Fibroblast of upper back skin (primary cell): ENCODE results near the gene BCL6B.
"Not testable (repeated sequence)": the region's sequence is repeated elsewhere in the genome, so short reads cannot be mapped to it uniquely, and the experiment has no call there.

ENCODE experiments used
- DNase-seq: peaks from one replicate; pipeline ENCODE4 v3.0.0-alpha.2; 2013

The BCL6B gene, protein sequence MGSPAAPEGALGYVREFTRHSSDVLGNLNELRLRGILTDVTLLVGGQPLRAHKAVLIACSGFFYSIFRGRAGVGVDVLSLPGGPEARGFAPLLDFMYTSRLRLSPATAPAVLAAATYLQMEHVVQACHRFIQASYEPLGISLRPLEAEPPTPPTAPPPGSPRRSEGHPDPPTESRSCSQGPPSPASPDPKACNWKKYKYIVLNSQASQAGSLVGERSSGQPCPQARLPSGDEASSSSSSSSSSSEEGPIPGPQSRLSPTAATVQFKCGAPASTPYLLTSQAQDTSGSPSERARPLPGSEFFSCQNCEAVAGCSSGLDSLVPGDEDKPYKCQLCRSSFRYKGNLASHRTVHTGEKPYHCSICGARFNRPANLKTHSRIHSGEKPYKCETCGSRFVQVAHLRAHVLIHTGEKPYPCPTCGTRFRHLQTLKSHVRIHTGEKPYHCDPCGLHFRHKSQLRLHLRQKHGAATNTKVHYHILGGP

DNA sequence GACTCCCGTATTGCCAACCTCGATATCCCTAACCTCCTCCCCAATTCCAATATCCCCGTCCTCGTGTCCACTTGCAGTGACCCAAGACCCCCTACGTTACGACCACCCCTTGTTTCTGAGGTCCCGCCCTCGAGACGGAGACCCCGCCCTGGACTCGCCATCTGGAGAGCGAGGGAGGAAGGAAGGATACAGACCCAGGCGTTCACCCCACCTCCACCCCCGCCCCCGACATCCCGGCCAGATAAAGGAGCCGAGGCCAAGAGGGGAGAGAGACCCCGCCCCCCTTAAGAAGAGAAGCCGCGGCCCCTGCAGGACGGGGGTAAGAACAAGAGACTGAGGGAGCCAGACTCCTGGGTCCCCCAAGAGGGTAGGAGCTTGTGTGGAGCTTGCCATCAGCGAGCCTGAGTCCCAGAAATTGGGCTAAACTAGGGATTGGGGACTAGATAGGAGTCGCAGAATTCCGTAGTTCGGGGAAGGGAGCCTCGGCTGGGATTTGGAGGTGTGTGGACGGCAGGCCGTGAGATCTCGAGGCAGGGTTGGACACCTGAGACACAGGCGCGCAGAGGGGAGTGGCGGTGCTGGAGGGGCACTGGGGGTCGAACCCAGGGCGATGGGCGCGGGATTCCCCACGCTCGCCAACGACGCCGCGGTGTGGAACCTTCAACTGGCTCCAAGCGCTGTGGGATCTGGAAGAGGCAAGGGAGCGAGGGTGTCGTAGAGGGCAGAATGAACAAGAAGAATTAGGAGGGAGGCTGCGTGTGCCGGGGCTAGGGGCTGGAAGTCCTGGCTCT, at the start of gene BCL6B:
Gene BCL6B (plus strand): TSS at position 270 of the 791 bp plus-strand sequence. CDS start 622 bp downstream, outside the sequence.
- no peak for DNase-seq

DNA sequence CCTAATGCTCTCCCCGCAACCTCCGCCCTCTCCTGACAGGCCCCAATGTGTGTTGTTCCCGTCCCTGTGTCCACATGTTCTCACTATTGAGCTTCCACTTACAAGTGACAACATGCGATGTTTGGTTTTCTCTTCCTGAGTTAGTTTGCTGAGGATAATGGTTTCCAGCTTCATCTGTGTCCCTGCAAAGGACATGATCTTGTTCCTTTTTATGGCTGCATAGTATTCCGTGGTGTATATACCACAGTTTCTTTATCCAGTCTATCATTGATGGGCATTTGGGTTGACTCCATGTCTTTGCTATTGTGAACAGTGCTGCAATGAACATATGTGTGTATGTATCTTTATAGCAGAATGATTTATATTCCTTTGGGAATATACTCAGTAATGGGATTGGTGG, 43.4 kb upstream of the BCL6B start:
- DNase-seq, result not testable (repeated sequence)

DNA sequence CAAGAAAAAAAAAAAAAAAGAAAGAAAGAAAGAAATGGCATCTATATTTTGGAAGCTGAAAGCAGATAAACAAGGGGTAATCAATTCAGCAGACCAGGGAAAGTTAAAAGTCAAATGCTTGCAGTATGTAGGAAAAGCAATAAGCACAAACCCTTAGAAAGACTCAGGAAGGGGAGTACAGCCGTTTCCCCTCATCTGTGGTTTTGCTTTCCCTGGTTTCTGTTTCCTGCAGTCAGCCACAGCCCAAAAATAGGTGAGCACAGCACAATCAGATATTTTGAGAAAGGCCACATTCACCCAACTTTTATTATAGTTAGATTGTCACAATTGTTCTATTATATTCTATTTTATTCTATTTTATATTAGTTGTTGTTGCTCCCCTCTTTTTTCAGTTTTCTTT, 41.4 kb upstream of the BCL6B start:
- DNase-seq, result no peak

DNA sequence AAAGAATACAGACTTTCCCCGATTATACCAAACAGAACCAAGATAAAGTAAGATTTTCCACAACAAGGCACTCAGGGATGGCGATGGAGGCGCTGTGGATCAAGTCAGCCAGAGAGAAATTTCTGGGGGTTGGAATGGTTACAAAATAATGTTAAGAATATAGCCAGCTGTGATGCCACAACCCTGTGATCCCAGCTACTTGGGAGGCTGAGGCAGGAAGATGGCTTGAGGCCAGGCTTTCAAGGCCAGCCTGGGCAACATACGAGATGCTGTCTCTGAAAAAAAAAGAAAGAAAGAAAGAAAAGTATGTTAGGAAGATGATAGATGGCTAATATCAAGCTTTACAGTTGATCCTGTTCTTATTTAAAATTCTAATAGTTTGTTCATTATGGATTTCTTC, 37.6 kb upstream of the BCL6B start:
- DNase-seq, result no peak

DNA sequence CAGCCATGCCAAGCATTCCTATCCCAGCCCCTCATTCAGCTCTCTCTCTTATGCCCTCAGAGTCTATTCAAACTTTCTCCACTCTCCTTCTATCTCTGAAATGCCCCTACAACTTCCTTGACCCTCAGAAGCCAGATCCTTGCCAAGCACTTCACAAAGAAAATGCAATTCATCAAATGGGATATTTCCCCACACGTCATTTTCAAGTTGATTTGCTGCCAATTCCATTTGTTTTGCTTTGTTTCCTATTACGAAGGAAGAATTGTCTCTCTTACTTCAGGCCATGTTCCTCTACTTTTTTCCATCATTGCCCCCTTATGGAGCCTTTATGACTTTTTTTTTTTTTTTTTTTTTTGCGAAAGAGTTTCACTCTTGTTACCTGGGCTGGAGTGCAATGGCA, 36.2 kb upstream of the BCL6B start:
- DNase-seq, result no peak

DNA sequence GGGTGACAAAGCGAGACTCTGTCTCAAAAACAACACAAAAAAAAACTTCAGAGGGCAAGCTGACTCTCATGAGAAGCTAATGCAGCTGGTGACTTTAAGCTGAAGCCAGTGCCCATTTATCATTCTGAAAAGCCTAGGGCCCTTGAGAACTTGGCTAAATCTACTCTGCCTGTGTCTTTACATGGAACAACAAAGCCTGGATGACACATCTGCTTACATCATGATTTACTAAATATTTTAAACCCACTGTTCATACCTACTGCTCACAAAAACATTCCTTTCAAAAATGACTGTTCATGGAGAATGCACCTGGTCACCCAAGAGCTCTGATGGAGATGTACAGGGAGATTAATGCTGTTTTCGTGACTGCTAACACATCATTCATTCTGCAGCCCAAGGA, 33.1 kb upstream of the BCL6B start:
- no peak for DNase-seq

DNA sequence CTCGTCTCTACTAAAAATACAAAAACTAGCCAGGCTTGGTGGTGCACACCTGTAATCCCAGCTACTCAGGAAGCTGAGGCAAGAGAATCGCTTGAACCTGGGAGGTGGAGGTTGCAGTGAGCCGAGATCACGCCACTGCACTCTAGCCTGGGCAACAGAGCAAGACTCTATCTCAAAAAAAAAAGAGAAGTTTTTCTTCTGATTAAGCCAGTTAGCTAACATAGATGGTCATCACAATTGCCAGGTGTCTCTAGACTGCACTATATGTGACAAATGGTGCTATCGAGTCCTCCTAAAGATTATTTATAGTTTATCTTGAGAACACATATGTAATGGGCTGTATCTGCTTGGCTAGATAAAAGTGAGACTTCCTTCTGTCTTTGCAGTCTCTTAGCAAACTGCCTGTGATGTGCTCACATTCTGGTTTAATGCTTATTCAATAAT, 29.2 kb upstream of the BCL6B start:
- DNase-seq, result not testable (repeated sequence)

DNA sequence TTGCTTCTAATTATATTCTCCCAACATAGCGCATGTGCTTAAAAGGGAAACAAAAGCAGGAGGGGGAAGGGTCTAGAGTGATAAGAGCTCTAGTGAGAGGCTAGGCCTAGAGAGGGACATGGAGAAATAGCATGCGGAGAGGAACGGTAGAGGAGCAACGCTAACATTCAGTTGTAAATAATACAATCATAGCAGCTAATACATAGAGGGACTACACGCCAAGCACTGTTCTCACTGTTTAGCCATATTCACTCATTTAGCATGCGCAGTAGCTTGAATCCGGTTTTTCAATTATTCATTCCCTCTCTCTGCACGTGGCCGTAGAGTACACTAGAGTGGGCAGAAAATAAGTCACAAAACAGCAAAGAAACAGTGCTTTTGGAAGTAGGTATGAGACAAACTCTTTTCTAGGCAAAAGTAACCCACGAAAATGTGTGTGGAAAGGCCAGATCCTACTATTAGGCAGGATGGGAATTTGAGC, 28.7 kb upstream of the BCL6B start:
- DNase-seq, result no peak

DNA sequence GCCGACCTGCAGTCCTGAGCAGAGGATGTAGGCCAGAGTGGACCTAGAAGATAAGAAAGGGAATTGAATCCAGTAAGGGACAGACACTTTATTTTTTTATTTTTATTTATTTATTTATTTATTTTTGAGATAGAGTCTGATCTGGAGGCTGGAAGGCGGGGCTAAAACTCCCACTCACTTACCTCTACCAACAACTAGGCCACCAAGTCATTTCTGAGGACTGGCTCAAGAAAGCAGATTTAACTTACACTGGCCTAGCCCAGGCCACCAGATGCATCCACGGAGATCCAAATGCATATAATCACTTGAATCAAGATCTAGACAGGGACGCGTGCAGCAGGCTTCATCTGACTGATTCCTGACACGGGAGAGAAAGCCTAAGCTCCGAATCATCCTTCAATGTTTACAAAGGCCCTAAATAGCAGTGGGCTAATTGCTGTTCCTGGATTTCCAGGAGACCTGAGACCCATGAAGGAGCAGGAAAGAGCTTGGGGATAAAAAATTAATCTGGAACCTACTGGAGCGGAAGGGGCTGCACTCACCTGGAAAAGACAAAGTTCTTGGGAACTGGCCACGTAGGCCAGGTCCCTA, 28.1 kb upstream of the BCL6B start:
- DNase-seq, result peak; percentile 48

DNA sequence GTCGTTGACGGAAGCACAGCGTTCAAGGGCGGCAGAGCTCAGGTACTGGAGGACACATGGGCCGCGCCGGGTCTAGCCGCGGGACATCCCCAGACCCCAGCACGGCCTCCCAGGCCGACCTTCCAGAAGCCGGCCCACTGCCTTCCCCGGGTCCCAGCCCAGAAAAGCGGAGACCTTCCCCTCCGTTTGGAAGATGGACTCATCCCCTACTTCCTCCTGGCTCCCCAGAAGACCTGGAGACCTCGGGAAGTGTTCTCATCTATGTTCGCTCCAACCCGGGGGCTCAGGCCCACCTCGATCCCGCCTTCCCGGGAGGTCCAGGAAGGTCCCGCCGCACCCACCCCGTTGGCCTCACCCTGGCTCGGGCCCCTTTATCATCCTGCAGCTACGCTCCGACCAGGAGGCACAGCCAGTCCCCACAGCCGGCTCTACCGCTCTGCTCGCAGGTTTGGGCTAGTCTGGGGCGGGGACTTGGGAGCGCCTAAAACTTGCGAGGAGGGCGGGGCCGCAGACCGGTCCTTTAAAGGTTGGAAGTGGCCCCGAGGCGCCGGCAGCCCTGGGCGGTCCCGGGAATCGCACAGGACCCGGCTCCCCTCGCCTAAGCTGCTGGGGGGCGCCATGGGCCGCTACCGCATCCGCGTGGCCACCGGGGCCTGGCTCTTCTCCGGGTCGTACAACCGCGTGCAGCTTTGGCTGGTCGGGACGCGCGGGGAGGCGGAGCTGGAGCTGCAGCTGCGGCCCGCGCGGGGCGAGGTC, 27.2 kb upstream of the BCL6B start, which contains the start of gene ALOX12:
Gene ALOX12 (plus strand): TSS at position 550 of the 756 bp plus-strand sequence. CDS start 69 bp downstream, at position 619.
- no peak for DNase-seq

DNA sequence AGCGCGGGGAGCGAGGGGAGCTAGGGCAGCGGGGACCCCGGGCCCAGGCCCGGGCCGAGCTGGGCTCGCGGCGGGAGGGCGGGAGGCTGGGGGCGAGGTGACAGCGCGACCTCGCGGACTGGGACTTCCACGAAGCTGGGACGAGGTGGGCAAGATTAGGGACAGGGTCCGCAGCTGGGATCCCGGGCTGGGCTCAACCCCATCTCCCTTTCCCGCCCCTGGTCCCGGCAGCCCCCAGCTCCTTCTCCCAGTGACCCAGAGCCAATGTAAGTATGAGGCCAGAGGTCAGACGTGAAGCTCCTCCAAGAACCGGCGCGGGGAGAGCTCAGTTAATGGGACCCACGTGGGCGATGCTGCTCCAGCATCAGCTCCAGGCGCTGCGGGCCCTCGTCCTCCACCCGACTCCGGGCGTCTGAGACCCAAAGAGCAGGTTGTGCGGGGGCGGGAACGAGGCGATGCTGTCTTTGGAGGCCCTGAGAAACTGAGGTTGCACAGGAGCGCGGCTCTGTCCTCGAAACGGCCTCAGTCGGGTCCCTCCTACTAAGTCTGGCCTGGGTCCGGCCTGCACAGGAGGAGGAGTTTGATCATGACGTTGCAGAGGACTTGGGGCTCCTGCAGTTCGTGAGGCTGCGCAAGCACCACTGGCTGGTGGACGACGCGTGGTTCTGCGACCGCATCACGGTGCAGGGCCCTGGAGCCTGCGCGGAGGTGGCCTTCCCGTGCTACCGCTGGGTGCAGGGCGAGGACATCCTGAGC, 26.4 kb upstream of the BCL6B start:
- no peak for DNase-seq

DNA sequence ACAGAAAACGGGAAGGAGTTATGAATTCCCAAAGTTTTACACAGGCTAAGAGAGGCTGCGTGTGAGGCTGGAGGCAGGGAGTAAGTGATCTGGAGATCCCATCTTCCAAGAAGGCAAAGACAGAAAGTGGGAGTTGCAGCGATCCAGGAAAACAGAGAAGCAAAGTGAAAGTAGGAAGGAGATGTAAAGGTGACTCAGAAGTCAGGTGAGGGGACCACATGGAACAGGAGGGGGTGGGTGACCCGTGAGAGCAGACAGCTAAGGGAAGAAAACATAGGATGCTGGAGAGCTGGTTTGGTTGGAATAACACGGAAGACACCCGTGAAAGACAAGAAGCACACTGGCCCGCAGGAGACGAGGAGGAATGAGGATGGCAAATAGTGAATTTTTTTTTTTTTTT, 25.7 kb upstream of the BCL6B start:
- DNase-seq, result no peak

DNA sequence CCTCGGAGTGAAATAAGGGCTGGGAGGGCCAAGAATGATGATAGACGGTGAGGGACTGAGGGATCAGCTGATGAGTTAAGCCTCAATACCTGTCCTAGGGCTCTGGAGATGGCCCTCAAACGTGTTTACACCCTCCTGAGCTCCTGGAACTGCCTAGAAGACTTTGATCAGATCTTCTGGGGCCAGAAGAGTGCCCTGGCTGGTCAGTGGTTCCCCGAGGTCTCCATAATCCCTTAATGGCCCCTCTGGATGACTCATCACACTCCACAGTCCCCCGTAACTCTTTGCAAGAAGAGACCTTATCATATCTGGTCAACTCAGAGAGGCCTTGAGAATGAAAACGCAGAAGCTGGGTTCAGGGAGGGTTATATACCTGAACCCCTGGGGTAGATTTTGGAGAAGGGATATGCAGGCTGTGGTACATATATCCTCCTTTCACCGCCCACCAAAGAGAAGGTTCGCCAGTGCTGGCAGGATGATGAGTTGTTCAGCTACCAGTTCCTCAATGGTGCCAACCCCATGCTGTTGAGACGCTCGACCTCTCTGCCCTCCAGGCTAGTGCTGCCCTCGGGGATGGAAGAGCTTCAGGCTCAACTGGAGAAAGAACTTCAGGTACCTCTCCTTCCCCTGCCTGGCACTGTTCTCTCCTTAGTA, 23.9 kb upstream of the BCL6B start:
- no peak for DNase-seq

DNA sequence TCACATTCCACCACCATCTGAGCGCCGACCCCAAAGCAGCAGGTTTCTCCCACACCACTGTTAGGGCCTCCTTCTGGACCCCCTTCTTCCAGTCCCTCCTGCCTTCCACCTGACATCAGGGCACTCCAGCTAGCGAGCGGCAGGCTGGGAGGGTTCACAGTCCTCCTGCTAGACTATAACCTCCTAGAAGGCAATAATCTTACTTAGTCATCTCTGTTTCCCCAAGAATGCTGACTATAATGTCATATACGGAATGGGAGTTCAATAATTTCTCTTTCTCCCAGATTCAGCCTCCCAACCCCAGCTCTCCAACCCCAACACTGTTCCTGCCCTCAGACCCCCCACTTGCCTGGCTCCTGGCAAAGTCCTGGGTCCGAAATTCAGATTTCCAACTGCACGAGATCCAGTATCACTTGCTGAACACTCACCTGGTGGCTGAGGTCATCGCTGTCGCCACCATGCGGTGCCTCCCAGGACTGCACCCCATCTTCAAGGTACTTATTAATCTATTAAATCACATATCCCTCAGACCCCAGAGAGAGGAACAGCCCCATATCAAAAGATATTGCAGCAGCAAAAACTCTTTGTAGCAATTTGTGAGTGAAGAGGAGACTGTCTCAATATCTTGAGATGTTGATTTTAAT, 21.4 kb upstream of the BCL6B start:
- DNase-seq, result no peak

DNA sequence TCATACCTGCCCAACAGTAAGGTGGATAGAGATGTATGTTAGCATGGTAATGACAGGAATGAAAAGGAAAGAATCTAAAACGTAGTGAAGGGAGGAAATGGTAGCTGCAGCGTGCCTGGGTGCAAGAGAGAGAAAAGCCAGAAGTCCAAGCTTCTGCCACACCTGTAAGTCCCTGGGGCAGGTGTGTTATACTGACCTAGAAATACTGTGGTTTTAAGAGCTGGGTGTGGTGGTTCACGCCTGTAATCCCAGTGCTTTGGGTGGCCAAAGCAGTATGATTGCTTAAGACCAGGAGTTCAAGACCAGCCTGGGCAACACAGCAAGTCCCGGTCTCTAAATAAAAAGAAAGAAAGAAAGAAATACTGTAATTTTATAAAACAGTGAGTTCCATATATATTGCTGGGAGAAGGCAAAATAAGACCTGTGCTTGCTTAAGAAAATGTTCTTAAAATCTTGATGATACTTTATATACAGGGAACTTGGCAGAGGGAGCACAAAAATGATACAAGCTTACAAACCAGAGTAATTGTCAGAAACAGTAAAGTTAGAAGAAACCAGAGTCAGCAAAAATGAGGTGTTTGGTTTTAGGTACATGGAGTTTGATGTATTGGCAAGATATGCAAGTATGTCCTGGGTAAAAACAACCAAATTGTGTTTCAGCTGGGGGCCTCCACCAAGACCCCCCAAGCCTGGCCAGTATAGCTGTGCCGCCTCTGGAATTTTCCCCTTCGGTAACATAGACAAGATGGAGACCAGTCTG, 20.4 kb upstream of the BCL6B start:
- no peak for DNase-seq

DNA sequence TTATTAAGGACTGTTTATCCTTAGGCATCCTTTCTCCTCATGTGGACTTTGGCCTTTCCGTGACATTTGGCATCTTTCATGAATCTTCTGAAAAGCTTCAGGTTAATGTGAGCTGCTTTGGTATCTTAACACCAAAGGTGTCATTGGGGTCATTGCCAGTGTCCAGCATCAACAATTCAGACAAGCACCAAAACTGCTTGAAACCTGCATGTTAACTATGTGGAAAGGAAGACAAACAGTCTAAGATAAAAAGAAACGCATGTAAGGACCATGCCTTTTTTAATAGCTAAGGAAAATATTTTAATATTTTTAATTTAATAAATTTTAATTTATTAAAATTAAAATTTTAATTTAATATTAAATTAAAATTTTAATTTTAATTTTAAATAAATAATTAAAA, 19.1 kb upstream of the BCL6B start:
- no peak for DNase-seq

DNA sequence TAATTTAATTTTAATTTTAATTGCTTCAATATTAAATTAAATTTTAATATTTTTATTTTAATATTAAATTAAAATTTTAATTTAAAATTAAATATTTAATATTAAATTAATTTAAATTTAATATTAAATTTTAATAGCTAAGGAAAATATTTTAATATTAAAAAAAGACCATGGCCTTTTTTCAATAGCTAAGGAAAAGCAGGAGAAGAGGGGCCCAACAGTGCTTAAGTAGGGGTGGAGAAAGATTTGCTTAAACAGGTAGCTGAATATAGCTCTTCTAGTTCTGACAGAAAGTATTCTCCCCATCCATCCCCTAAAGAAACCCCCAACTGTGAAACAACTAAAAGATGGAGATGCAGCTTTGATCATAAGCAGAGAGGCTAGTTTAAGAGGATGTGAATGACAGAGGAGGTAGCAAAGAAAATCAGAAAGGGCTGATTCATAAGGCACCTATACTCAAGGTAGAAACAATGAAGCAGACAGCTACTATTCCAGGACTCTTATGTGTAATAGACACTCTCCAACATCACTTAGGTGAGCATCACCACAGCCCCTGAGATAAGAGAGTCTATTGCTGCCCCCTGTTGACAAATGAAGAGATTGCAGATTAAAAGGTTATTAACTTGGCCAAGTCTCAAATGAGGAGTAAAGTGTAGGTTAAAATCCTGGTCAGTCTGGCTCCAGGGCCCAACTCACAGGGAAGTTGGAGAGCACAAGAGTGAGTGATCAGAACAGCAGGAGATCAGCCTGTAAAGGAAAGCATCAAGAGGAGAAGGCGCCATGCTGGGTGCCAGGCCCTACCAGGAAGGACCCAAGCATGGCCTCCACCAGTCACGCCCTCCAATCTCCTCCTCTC, 18.2 kb upstream of the BCL6B start:
- DNase-seq, result peak; percentile 66

DNA sequence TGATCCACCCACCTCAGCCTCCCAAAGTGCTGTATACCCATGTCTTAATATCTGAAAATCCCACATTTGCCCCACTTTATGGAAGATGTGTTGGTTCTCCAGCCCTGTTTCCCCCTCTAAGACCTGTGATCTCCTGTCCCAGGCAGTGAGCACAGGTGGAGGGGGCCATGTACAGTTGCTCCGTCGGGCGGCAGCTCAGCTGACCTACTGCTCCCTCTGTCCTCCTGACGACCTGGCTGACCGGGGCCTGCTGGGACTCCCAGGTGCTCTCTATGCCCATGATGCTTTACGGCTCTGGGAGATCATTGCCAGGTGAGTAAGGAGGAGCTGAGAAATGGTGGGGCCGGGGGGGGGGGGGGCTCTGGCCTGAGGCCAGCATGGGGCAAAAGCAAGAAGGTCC, 17.1 kb upstream of the BCL6B start:
- no peak for DNase-seq

DNA sequence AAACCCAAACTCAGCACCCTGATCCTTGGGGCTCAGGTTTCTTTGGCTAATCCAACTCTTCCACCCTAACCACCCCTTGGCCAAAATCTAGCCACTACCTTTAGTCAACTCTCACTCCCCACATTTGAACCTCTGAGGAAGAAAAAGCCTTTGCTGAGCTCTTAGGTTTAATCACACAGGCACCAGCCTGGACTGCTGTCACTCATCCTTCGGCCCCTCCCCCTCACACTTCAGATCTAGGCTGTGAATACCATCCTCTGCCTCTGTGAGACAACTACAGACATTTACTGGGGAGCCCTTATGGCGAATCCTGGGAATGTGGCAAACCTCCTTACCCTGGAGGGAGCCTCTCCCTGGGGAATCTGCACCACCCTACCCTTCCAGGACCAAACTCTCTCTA, 15.7 kb upstream of the BCL6B start:
- DNase-seq, result no peak
